Vagina (tissue), 2 donors: ENCODE data around the gene MEGF9. TPM values are rescaled to one million over a fixed set of nuclear protein-coding genes. Genes with fewer than 3 reads are reported as not detected.

Experiments used
- DNase-seq, 2 donors: peaks; one replicate each; pipeline ENCODE4 v3.0.0-alpha.2; 2017; ENCODE audit errors: extremely low spot score in 2 of 2
- H3K27ac ChIP-seq: fragments of 200-600 bp; sonication (generic); one replicate; pipeline ENCODE4 v1.5.1; 2019
- H3K27me3 ChIP-seq: fragments of 200-600 bp; sonication (generic); one replicate; pipeline ENCODE4 v1.5.1; 2019
- H3K36me3 ChIP-seq, 2 donors: fragments of 200-600 bp; sonication (generic); one replicate each; pipeline ENCODE4 v1.5.1; 2017 to 2019
- H3K4me1 ChIP-seq: fragments of 200-600 bp; sonication (generic); one replicate; pipeline ENCODE4 v1.5.1; 2019
- H3K4me3 ChIP-seq, 2 donors: fragments of 200-600 bp; sonication (generic); 1 replicate in 1 of 2; 2 replicates in 1 of 2; pipeline ENCODE4 v1.5.1; 2016 to 2019
- H3K9me3 ChIP-seq: fragments of 200-600 bp; sonication (generic); one replicate; pipeline ENCODE4 v1.5.1; 2019
- POLR2A ChIP-seq, 2 donors: fragments of 450-650 bp; IDR thresholded peaks; one replicate each; pipeline ENCODE4 v1.6.1; 2017; ENCODE audit warnings: antibody characterized with exemption in 2 of 2, mild to moderate bottlenecking in 2 of 2, moderate library complexity in 2 of 2
- POLR2AphosphoS5 ChIP-seq, 2 donors: sonication (generic); formaldehyde crosslinking; IDR thresholded peaks; one replicate each; pipeline ENCODE4 v1.9.0; 2017; ENCODE audit warnings: antibody characterized with exemption in 2 of 2, mild to moderate bottlenecking in 2 of 2, low read depth in 1 of 2; ENCODE audit not compliant: insufficient read depth in 1 of 2
- intact Hi-C: fragments of 100-400 bp; cut with DNase I; formaldehyde crosslinking; loops from one replicate; pipeline ENCODE4 v1.15.1; 2023
- total RNA-seq: library from RNA; depleted of rRNA; stranded (reverse); fragments of >200 nt; gene quantifications from one replicate; pipeline ENCODE4 v1.2.3, GENCODE V29; 2016
- TF ChIP-seq, protein P1 (sequence below), 3 experiments: fragments of 450-650 bp in 2 of 3; fragments of 200-600 bp in 1 of 3; sonication (generic) in 1 of 3; IDR thresholded peaks; one replicate each; pipeline ENCODE4 v1.5.1; 2017 to 2019; ENCODE audit warnings: antibody characterized with exemption in 3 of 3, mild to moderate bottlenecking in 2 of 3, moderate library complexity in 2 of 3

MEGF9 gene
- total RNA-seq, 1 donor from 2014 or later = 17.7 TPM

DNA sequence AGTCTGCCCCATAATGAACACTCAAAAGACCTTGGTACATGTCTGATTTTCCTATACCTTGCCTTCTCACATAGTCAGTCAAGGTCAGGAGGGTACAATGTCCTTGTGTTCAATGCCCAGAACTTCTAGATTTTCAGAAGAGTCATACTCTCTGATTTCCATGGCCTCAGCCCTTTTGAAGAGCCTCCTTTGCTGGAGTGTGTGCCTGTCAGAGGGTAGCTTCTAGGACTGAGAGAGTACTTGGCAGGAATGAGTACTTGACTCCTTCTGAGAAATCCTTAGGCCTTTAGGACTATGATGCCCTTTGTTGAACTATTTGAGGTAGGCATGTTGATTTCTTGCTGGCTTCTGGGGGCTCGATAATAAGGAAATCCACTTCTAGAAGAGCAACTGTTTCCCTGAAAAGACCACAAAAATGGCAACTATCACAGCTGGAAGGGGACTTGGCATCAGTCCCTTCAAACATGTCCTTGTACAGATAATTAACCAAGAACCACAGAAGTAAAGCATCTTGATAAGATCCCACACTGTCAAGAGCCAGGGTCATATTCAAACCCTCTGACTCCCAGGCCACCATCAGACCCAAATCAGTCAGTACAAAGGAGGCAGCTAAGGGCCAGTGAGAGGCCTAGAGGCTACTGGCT is 10.6 kb upstream of the MEGF9 start:
- Histone ChIP-seq H3K4me1 (no peaks in the 10 kb centered on the region), H3K27me3 (no peaks in the 10 kb centered on the region), H3K36me3 (no peaks in the 10 kb centered on the region), H3K27ac (no peak overlapping the region), H3K4me3 (no peak overlapping the region), H3K9me3 (no peaks in the 10 kb centered on the region)
- TF ChIP-seq, protein P1, sequence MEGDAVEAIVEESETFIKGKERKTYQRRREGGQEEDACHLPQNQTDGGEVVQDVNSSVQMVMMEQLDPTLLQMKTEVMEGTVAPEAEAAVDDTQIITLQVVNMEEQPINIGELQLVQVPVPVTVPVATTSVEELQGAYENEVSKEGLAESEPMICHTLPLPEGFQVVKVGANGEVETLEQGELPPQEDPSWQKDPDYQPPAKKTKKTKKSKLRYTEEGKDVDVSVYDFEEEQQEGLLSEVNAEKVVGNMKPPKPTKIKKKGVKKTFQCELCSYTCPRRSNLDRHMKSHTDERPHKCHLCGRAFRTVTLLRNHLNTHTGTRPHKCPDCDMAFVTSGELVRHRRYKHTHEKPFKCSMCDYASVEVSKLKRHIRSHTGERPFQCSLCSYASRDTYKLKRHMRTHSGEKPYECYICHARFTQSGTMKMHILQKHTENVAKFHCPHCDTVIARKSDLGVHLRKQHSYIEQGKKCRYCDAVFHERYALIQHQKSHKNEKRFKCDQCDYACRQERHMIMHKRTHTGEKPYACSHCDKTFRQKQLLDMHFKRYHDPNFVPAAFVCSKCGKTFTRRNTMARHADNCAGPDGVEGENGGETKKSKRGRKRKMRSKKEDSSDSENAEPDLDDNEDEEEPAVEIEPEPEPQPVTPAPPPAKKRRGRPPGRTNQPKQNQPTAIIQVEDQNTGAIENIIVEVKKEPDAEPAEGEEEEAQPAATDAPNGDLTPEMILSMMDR (IDR thresholded peaks at IDR 0.05) = no peak
- TF ChIP-seq POLR2A (IDR thresholded peaks at IDR 0.05) (no peak), POLR2AphosphoS5 (IDR thresholded peaks at IDR 0.05; ENCODE audit: insufficient read depth in 1 of 2, low read depth in 1 of 2) (no peak)
- no peak for DNase-seq
- intact Hi-C loops = no loop called here

DNA sequence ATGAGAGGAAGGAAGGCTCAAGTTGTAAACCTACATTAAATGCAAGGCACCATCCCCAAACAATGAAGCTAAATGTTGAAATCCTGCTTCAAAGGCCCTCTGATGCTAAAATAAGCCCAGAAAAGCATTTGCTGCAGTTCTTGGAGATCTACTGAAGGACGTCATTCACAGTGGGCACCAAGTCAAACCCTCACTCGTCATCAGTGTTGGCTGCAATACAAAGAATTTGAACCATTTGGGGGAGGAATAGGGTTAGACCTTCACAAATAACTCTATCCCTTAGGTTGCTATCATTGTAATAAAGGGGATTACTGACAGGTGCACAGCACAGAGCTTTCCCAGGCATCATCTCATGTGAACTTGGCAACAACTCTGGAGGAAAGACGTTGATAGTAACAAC is 9.3 kb upstream of the MEGF9 start:
- Histone ChIP-seq H3K4me3 (no peak overlapping the region), H3K9me3 (no peaks in the 10 kb centered on the region), H3K27ac (no peak overlapping the region), H3K4me1 (no peaks in the 10 kb centered on the region), H3K36me3 (no peaks in the 10 kb centered on the region), H3K27me3 (no peaks in the 10 kb centered on the region)
- no peak for TF ChIP-seq POLR2AphosphoS5 (IDR thresholded peaks at IDR 0.05; ENCODE audit: insufficient read depth in 1 of 2, low read depth in 1 of 2)
- no peak for TF ChIP-seq POLR2A (IDR thresholded peaks at IDR 0.05)
- TF ChIP-seq, protein P1 (IDR thresholded peaks at IDR 0.05) = no peak
- intact Hi-C loops = no loop called here
- no peak for DNase-seq

- Histone ChIP-seq H3K4me3 (no peak overlapping the region), H3K27me3 (no peaks in the 10 kb centered on the region), H3K36me3 (no peaks in the 10 kb centered on the region), H3K27ac (no peak overlapping the region), H3K4me1 (peaks cover 6% of the 10 kb centered on the region), H3K9me3 (no peaks in the 10 kb centered on the region)
- intact Hi-C loops = no loop called here
- TF ChIP-seq, protein P1 (IDR thresholded peaks at IDR 0.05) = no peak
- TF ChIP-seq POLR2AphosphoS5 (IDR thresholded peaks at IDR 0.05; ENCODE audit: insufficient read depth in 1 of 2, low read depth in 1 of 2) (no peak), POLR2A (IDR thresholded peaks at IDR 0.05) (no peak)
- DNase-seq = no peak
Measured at GRCh38 chr9:120720404-120720803, 6.1 kb upstream of the MEGF9 start.

GRCh38 chr9:120718316-120718715 is 4.0 kb upstream of the MEGF9 start:
- TF ChIP-seq POLR2A (IDR thresholded peaks at IDR 0.05) (no peak), POLR2AphosphoS5 (IDR thresholded peaks at IDR 0.05; ENCODE audit: insufficient read depth in 1 of 2, low read depth in 1 of 2) (no peak)
- TF ChIP-seq, protein P1 (IDR thresholded peaks at IDR 0.05) = no peak
- Histone ChIP-seq H3K9me3 (no peaks in the 10 kb centered on the region), H3K4me1 (peaks cover 16% of the 10 kb centered on the region), H3K4me3 (no peak overlapping the region), H3K27me3 (no peaks in the 10 kb centered on the region), H3K27ac (no peak overlapping the region), H3K36me3 (no peaks in the 10 kb centered on the region)
- intact Hi-C loops = no loop called here
- no peak for DNase-seq

- TF ChIP-seq, protein P1 (IDR thresholded peaks at IDR 0.05) = no peak
- no peak for TF ChIP-seq POLR2AphosphoS5 (IDR thresholded peaks at IDR 0.05; ENCODE audit: insufficient read depth in 1 of 2, low read depth in 1 of 2)
- TF ChIP-seq POLR2A (IDR thresholded peaks at IDR 0.05) = no peak
- Histone ChIP-seq H3K9me3 (no peaks in the 10 kb centered on the region), H3K27me3 (no peaks in the 10 kb centered on the region), H3K36me3 (no peaks in the 10 kb centered on the region), H3K4me1 (peaks cover 28% of the 10 kb centered on the region), H3K4me3 (no peak overlapping the region), H3K27ac (no peak overlapping the region)
- DNase-seq = no peak
- intact Hi-C loops = no loop called here
Measured at GRCh38 chr9:120717176-120717575, 2.9 kb upstream of the MEGF9 start.
